Liver (tissue), 3 donors: Measurements from ENCODE around the gene LRMDA.

ENCODE experiments used
- ATF3 ChIP-seq: IDR thresholded peaks from 2 replicates; pipeline ENCODE4 v1.6.1; 2016; ENCODE audit warnings: antibody characterized with exemption
- CTCF ChIP-seq: fragments of 150-350 bp; IDR thresholded peaks from 2 replicates; pipeline ENCODE4 v1.5.1; 2017; ENCODE audit warnings: improper control_type of control experiment, low read depth, low read length; ENCODE audit not compliant: missing input control
- EGR1 ChIP-seq, 2 donors: IDR thresholded peaks; 2 replicates each; pipeline ENCODE4 v1.6.1; 2016 to 2018; ENCODE audit warnings: antibody characterized with exemption in 2 of 2, low read depth in 2 of 2
- FOXA1 ChIP-seq: IDR thresholded peaks from 2 replicates; pipeline ENCODE4 v1.6.1; 2016; ENCODE audit warnings: antibody characterized with exemption
- HNF4A ChIP-seq, 2 donors: conservative IDR thresholded peaks; 2 replicates each; pipeline ENCODE4 v1.6.1; 2016; ENCODE audit warnings: antibody characterized with exemption in 2 of 2, mild to moderate bottlenecking in 2 of 2
- RAD21 ChIP-seq, 2 donors: IDR thresholded peaks; 2 replicates each; pipeline ENCODE4 v1.6.1; 2016; ENCODE audit warnings: antibody characterized with exemption in 2 of 2, mild to moderate bottlenecking in 2 of 2
- REST ChIP-seq: IDR thresholded peaks from 2 replicates; pipeline ENCODE4 v1.6.1; 2016; ENCODE audit warnings: antibody characterized with exemption, mild to moderate bottlenecking
- RXRA ChIP-seq, 2 donors: IDR thresholded peaks; 2 replicates each; pipeline ENCODE4 v1.6.1; 2017 to 2018; ENCODE audit warnings: antibody characterized with exemption in 2 of 2, mild to moderate bottlenecking in 1 of 2
- SP1 ChIP-seq: IDR thresholded peaks from 2 replicates; pipeline ENCODE4 v1.6.1; 2018; ENCODE audit warnings: antibody characterized with exemption, mild to moderate bottlenecking
- TAF1 ChIP-seq: conservative IDR thresholded peaks from 2 replicates; pipeline ENCODE4 v1.6.1; 2016; ENCODE audit warnings: antibody characterized with exemption, mild to moderate bottlenecking
- YY1 ChIP-seq: IDR thresholded peaks from 2 replicates; pipeline ENCODE4 v1.6.1; 2016; ENCODE audit warnings: antibody characterized with exemption, mild to moderate bottlenecking
- ZBTB33 ChIP-seq: IDR thresholded peaks from 2 replicates; pipeline ENCODE4 v1.6.1; 2016; ENCODE audit warnings: antibody characterized with exemption
- donor health status: healthy.
- donor health status: healthy.

GRCh38 chr10:75575940-75576339, 144.5 kb downstream of the LRMDA start:
- TF ChIP-seq CTCF, result no peak
- TF ChIP-seq RAD21 (IDR thresholded peaks at IDR 0.05), result no peak
- TF ChIP-seq SP1, result no peak
- TF ChIP-seq HNF4A (conservative IDR thresholded peaks at IDR 0.05), result no peak
- TF ChIP-seq TAF1, result no peak
- no peak for TF ChIP-seq ATF3
- TF ChIP-seq EGR1 (IDR thresholded peaks at IDR 0.05; ENCODE audit: low read depth in 2 of 2), result no peak
- TF ChIP-seq YY1, result no peak
- TF ChIP-seq ZBTB33, result no peak
- TF ChIP-seq FOXA1, result no peak
- no peak for TF ChIP-seq RXRA (IDR thresholded peaks at IDR 0.05)
- no peak for TF ChIP-seq REST
